Sciatic nerve (tissue), 2 donors: ENCODE data around the gene SLC2A13. TPM values are rescaled to one million over a fixed set of nuclear protein-coding genes. Genes with fewer than 3 reads are reported as not detected.
"Not testable (repeated sequence)": the region's sequence is repeated elsewhere in the genome, so short reads cannot be mapped to it uniquely, and the experiment has no call there.

Experiments
- ATAC-seq: fragments of 200-7000 bp; cut with Tn5 transposase; one replicate; pipeline ENCODE4 v1.9.1; 2020; ENCODE audit warnings: mild to moderate bottlenecking, moderate library complexity
- DNase-seq: peaks from one replicate; pipeline ENCODE4 v3.0.0-alpha.2; 2020; ENCODE audit warnings: low spot score
- intact Hi-C: fragments of 100-400 bp; cut with DNase I; formaldehyde crosslinking; loops from one replicate; pipeline ENCODE4 v1.14.2; 2022
- total RNA-seq: library from RNA; stranded (reverse); fragmentation: NEBNext Ultra II Directional; extraction: Animal tissue kit (Norgen Biotek cat#: 25700); gene quantifications from one replicate; pipeline ENCODE4 v1.2.1, GENCODE V29; 2021
- donor health status: DM: no; HTN: no; CAD: no.
- donor health status: DM: no; HTN: no; CAD: no.

Gene SLC2A13
- total RNA-seq, 1 donor from 2014 or later, result 12.7 TPM

DNA sequence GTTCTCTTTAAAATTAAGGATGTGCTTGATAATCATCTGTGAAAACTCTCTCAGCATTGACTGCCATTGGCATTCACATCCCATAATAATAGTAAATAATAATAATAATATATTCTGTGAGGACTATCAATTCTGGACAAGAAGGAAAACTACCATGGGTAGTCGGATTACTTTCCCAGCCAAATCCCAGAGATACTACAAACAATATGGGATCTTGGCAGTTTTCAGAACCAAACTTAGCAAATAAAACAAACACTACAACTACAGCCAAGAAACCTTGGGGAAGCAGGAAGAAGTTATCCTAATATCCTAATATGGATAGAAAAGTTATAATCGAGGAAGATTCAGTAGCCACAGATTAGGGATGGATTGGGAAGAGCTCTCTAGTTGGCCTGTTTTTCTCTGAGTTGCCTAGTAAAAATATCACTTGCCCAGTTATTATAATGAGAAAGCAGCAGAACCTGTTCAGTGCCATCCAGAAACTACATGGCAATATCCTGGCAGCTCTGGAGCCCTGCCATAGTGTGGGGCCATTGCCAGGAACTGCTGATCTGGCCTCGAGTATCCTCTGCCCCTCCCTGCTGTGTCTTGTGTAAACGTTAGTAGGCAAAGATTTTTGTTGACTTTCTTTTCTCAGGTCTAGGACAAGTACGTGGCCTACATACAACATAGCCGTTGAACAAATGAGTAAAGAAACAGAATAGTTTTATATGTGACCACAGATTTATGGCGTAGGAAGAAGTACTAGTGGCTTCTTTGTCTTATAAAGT is 193.5 kb downstream of the SLC2A13 start:
- DNase-seq, result no peak
- intact Hi-C loops, result no loop called here
- no peak for ATAC-seq

DNA sequence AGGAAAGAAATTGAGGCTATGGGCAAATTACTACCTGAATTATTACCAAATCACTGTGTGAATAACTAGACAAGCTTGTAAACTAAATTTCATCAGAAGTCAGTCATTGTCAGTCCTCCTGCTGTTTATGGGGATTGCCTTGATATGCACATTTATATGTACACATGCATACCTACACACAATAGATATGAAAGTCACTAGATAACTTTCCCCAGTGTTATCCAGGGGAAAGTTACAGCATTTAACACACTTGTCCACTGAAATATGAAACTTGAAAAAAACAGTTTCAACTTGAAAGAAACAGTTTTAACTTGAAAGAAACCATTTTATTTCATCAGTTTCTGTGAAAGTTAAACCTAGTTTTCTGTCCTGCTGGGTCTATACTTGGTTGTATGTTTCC is 199.6 kb downstream of the SLC2A13 start:
- intact Hi-C loops, result no loop called here
- ATAC-seq (no peak), DNase-seq (no peak)

DNA sequence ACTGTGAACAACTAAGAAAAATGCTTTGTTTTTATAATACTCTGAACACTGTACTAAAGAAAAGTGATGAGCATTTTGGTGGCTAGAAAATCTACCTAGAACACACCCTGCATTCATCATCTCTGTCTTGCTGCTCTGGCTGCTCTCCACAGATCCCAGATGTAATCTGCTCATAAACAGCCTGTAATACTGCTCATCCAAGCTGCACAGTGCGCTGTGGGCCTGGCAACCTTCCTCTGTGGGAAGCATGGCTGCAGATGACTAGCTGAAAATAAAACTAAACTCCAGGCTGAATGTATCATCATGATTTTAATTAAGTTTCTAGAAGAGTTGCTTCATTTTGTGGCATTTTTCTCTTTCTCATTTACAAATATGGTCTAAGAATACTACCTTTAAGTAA is 200.7 kb downstream of the SLC2A13 start:
- intact Hi-C loops, result no loop called here
- peak; percentile 77 for DNase-seq
- ATAC-seq, result peak; percentile 96

DNA sequence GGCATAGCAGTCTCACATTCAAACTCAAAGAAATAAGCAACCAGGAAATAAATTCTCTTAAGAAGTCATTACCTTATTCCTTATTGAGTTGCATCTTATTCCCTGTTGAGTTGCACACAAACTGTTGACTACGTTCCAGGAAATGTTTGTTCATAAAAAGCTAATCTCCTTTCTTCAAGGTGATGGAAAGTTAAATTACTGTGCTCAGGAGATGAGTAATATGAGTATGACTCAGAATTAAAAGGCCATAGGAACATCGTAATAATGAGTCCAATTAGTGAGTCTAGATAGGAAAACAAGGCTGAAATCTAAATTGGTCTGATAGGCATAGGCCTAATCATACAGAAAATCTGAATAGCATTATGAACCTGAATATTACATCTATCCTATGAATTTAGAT is 203.1 kb downstream of the SLC2A13 start:
- no peak for DNase-seq
- intact Hi-C loops, result no loop called here
- no peak for ATAC-seq

DNA sequence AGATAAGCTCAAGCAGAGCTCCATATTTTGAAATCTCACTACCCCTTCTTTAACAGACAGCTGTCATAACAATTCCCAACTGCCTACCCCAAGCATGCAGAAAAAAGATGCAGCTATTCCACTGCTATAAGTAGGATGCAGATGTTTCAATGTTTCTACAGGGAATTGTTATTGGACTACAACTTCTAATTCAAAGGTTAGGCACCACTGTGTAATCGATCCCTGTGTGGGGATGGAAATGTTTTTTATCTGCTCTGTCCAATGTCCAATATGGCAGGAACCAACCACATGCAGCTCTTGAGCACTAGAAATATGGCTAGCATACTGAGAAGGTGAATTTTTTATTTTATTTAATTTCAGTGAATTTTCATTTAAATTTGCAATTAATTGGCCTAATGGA is 208.6 kb downstream of the SLC2A13 start:
- intact Hi-C loops, result no loop called here
- no peak for DNase-seq
- ATAC-seq, result no peak

DNA sequence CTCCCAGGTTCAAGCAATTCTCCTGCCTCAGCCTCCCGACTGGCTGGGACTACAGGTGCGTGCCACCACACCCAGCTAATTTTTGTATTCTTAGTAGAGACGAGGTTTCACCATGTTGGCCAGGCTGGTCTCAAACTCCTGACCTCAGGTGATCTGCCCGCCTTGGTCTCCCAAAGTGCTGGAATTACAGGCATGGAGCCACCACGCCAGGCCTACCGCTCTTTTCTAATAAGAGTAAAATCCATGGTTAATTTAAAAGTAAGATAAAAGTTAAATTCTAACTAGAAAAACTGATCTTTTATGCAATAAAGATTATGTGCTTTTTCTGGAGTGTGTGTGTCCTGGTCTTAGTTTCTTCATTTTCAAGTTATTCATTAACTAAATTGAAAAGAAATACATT is 212.5 kb downstream of the SLC2A13 start:
- DNase-seq, ATAC-seq, intact Hi-C loops: not testable (repeated sequence)

DNA sequence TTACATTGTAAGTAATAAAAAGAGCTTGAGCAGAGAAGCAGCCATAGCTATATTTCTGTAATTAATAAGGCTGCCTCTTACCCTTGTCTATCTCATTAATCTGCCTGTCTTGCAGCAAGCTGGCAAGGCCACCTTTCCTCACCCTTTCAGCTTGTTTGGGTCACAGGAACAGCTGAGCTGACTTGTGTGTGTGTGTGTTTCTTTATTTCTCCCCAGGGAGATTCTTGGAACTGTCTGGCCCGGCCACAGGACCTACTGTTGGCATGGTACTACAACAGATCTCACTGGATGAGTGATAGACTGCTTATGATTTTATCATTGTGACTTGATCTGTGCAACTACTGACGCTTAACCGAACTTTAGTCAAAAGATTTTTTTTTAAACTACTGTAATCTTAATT is 213.7 kb downstream of the SLC2A13 start:
- no peak for DNase-seq
- intact Hi-C loops, result no loop called here
- ATAC-seq, result no peak

DNA sequence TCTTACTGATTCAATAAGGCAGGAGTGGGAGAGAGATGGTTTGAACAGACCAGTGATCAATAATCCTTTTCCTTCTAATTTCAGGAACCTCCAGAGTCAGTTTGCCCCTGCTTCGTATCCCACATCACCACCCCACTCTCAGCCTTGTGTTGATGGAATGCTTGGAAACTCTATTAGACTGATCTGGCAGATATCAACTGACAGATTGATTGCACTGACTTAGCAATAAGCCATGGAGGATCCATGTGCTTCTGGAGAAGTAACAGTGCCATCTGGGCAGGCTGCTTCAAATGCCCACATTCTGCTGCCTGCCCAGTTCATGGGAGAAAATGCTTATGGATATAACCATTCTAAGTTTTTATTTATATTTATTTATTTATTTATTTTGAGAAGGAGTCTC is 218.0 kb downstream of the SLC2A13 start:
- intact Hi-C loops, result no loop called here
- DNase-seq, result no peak
- ATAC-seq, result no peak

DNA sequence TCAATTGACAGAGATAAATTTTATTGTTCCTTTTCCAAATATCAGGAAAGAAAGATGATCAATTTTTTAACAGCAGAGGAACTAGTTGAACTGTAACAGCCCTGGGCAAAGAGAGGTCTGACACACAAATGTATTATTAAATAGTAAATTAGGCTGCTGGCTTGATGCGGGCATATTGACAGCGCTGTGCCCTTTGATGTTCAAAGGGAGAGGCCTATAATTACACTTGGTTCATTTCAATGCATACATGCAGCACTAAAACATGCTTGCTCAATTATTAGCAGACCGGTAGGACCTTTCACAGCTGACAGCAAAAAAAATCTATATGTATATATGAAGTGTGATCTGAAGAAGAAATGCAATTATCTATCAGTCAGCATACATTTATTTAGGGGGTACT is 219.8 kb downstream of the SLC2A13 start:
- intact Hi-C loops, result no loop called here
- ATAC-seq (no peak), DNase-seq (no peak)

DNA sequence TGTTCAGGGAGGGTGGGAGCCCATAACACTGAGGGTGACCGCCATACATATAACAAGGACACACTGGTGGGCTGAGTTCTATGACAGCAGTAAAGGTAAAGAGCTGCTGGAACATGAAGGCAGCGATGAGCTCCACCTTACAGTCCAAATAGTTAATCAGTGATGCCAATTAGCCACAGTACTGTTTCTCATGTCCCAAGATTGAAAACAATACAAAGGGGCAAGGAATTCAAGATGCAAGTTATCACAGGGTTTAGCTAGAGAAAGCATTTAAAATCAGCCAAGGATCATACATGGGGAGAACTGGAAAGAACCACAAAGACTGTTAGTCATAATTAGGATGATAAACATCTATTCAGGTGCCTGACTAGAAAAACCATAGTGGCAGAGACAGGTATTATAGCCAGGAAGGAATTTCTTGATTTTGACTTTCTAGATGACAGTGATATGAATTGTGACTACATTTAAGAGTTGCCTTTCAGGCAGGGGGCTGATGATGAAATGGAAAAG is 221.2 kb downstream of the SLC2A13 start:
- no peak for ATAC-seq
- intact Hi-C loops, result loop anchor here (5.0 kb wide), 1 partner anchor 1648 kb away; no protein-coding TSS in a partner anchor

DNA sequence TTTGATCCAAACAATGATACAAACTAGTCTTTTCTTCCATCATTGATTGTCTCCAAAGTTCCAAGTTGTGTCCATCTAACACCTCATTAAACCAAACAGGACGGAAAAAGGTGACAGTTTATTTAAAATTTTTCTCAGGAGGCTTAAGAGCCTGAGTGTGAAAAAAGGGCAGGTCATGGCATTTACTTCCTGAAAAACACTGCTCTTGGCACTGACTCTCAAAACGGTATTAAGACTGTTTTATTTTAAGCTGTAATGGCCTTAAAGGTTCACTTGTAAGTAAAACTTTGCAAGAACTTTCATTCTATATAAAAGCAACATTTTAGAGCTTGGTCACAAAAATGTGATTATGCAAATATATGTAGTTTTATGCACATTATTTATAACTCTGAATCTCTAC is 222.5 kb downstream of the SLC2A13 start:
- intact Hi-C loops, result loop anchor here (5.0 kb wide), 1 partner anchor 1649 kb away; no protein-coding TSS in a partner anchor
- ATAC-seq (no peak), DNase-seq (no peak)

More for the DNA sequence above, 221.2 kb downstream of the SLC2A13 start:
- no peak for DNase-seq

DNA sequence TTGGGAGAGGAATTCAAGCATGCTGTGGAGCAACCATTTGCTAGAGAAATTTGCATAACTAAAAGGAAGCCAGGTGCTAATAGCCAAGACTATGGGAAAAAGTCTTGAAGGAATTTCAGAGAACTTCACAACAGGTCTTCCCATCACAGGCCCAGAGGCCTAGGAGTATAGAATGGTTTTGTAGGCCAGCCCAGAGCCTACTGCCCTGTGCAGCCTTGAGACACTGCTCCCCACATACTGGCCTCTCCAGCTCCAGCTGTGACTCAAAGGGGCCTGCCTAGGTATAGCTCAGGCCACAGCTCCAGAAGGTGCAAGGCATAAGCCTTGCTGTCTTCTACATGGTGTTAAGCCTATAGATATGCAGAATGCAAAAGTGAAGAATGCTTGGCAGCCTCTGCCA is 227.1 kb downstream of the SLC2A13 start:
- ATAC-seq (no peak), DNase-seq (no peak)
- intact Hi-C loops, result no loop called here

DNA sequence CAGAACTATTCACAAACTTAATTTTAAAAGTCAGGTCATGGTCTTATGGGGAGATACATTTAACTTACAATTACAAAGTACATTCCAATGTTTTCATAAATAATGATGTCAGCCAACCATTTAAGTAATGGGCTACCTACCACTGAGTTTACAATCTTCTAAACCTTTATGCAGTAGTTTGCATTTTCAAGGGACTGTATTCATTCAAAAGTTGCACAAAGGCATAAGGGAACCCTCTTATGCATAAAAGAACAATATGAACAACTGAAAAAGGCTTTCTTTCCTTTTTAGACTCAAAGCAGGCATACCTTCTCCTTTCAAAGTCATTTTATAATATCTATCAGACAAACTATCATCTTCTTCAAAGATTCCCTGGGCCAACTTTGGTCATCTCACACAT is 230.2 kb downstream of the SLC2A13 start:
- DNase-seq (no peak), ATAC-seq (no peak)
- intact Hi-C loops, result no loop called here

DNA sequence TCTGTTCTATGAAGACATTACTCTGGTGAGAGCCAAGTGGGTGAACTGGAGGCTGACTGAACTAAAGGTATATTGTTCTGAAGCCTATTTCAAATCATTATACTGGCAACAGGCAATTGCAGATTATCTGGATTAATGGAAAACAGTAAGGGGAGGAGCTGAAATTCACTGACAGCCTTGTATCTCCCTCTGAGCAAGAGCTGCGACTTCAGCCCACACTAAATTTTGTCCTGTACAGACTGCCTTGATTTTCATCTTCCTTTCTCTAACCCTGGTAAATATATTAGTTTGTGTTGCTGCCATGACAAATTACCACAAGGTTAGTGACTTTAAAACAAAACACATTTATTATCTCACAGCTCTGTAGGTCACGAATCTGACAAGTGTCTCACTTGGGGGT is 231.1 kb downstream of the SLC2A13 start:
- intact Hi-C loops, result no loop called here
- DNase-seq, result no peak

DNA sequence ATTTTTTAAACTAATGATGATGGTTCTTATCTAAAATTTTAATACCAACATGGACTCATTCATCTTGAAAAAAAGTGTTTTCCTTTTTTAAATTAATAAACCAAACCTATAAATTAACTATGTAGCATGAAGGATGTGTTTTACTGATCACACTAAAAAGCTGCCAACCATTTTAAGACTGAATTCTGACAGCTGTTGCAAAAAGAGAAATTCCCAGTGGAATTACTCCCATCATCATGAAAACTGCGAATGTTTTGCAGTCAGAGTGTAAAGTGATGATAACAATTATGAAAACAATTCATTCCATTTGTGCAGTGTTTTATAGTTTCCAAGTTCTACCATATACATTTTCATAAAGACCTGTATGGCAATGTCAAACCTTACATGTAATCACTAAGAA is 232.8 kb downstream of the SLC2A13 start:
- intact Hi-C loops, result no loop called here
- DNase-seq, result no peak
- no peak for ATAC-seq

More for the DNA sequence above, 231.1 kb downstream of the SLC2A13 start:
- ATAC-seq, result no peak

DNA sequence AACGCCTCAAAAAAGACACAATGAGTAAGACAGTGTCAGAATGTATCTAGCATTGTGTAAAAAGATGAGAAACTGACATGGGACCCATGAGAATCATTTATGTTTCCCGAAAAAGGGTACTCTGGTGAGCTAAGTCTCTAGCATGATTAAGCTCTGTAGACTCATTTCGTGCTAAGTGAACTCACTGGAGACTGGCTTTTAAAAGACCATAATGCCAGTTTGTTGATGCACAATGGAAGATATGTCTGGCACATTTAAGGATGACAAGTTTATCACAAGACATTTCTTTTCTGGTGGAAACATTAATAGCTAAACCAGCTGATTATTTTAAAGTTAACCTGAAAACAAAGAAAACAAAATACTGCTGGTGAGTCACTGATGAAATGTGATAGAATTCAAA is 233.5 kb downstream of the SLC2A13 start:
- ATAC-seq, result no peak
- DNase-seq, result no peak
- intact Hi-C loops, result no loop called here

DNA sequence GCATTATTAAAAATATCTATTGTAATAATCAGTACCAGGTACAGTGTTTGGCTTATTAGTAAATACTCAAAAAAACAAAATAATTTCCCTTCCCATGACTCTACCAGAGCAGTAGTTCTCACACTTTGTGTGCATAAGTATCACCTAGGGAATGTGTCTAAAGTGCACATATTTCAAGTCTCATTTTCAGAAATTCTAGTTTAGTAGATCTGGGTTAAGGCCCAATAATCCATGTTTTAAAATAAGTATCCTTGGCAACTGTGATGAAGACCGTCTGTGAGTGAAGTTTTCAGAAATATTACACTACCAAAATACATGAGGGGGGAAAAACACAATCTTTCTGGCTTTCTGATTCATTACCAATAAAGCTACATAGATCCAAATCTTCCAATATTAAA is 237.6 kb downstream of the SLC2A13 start:
- intact Hi-C loops, result no loop called here
- no peak for DNase-seq
- ATAC-seq, result no peak

DNA sequence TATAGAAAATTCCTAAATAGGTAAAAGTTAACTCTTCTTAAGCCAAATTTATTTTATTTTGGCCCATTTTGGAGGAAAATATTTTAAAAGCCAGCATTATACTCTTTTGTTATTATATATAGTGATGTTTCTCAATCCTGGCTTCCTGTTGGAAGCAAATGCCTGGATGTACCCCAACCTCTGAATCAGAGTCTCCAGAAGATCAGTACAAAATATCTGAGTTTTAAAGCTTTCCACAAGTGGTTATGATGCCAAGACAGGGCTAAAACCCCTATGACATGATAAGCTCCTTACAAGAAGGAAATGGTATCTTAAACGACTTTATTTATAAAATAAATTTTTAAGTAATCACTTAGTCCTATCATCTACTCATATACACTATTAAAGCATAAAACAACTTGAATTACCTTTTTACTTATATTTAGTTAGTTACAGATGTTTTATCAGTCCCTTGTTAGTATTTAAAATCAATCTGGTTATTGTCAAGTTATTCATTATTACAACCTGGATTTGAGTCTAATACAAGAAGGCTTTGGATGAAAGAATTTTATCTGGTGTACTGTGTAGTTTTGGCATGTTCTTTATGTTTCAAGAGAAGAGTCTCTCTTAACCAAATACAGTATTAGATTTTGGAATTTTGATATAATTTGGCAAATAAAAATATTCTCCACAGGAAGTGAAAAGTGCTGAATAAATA is 238.1 kb downstream of the SLC2A13 start:
- intact Hi-C loops, result no loop called here
- DNase-seq, result no peak
- no peak for ATAC-seq

DNA sequence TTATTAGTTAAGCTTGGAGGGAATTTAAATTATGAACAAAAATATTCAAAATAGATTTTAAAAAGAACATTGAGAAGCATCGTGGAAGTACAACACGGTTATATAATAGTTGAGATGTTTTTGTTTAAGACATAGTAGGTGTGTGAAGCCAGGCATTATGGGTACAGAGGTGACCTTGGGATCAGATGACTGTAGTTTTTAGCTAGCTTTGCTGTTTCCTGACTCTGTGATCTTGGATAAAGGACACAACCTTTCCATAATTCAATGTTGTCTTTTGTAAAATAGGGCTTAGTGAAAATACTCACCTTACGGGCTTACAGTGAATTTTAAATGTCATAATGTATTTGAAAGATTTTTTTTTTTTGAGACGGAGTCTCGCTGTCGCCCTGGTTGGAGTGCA is 239.7 kb downstream of the SLC2A13 start:
- no peak for ATAC-seq
- intact Hi-C loops, result no loop called here
- DNase-seq, result no peak

DNA sequence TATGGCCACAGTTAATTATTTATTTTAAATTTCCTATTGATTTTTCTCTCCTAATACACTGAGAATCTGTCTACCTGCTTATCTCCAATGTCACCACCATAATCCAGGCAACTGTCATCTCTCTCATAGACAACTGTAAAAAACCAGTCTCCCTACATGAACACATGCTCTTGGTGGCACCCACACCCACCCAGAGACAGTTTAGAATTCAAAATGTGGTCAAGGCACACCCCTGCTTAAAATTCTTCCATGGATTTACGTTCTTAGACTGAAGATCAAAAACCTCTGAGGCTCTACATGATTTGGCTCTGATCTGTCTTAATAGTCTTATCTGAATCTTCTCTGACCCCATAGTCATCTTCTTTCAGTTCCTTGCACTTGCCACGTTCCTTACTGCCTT is 245.2 kb downstream of the SLC2A13 start:
- no peak for ATAC-seq
- intact Hi-C loops, result no loop called here

More for the DNA sequence above, 245.2 kb downstream of the SLC2A13 start:
- DNase-seq, result no peak
